Brain microvascular endothelial cell (primary cell): ENCODE results near the gene FGF12.

Source experiments
- DNase-seq: peaks from one replicate; pipeline ENCODE4 v3.0.0-alpha.2; 2020
- H3K27ac ChIP-seq: fragments of 250-450 bp; sonication (Bioruptor Pico); 2 replicates; pipeline ENCODE4 v1.5.1; 2020; ENCODE audit warnings: mild to moderate bottlenecking, moderate library complexity
- H3K27me3 ChIP-seq: fragments of 250-450 bp; sonication (Bioruptor Pico); replicated peaks from 2 replicates; pipeline ENCODE4 v1.5.1; 2020; ENCODE audit warnings: mild to moderate bottlenecking
- H3K36me3 ChIP-seq: fragments of 250-450 bp; sonication (Bioruptor Pico); replicated peaks from 2 replicates; pipeline ENCODE4 v1.5.1; 2020; ENCODE audit warnings: mild to moderate bottlenecking
- H3K4me3 ChIP-seq: 2 replicates; pipeline ENCODE4 v1.5.1; 2011; ENCODE audit warnings: low read depth, mild to moderate bottlenecking, control low read depth, low read length, moderate library complexity
- CTCF ChIP-seq: IDR thresholded peaks from 2 replicates; pipeline ENCODE4 v1.5.1; 2011; ENCODE audit warnings: low read depth, mild to moderate bottlenecking, moderate library complexity, low read length, control low read depth, inconsistent platforms; ENCODE audit errors: missing control alignments
- in situ Hi-C: cut with HindIII; loops from 2 replicates; pipeline ENCODE4 v1.10.0; 2017; ENCODE audit warnings: low sequenced_read_pairs, low pct_ligation_motif_present

Gene FGF12

GRCh38 chr3:192487033-192487432, 240.3 kb downstream of the FGF12 start:
- TF ChIP-seq CTCF = no peak
- Histone ChIP-seq H3K4me3 (no peak overlapping the region), H3K36me3 (no peaks in the 10 kb centered on the region), H3K27ac (no peak overlapping the region), H3K27me3 (no peaks in the 10 kb centered on the region)
- DNase-seq = no peak
- in situ Hi-C loops = no loop called here

- H3K4me3 ChIP-seq = no peak overlapping the region
- in situ Hi-C loops = no loop called here
- no peaks in the 10 kb centered on the region for H3K27me3 ChIP-seq
- H3K36me3 ChIP-seq = no peaks in the 10 kb centered on the region
- no peak overlapping the region for H3K27ac ChIP-seq
- TF ChIP-seq CTCF = no peak
- no peak for DNase-seq
Observed at GRCh38 chr3:192482809-192483208, 244.5 kb downstream of the FGF12 start.

- no peak for DNase-seq
- in situ Hi-C loops = no loop called here
- H3K4me3 ChIP-seq = no peak overlapping the region
- no peaks in the 10 kb centered on the region for H3K27me3 ChIP-seq
- no peak for TF ChIP-seq CTCF
- no peaks in the 10 kb centered on the region for H3K36me3 ChIP-seq
- H3K27ac ChIP-seq = no peak overlapping the region
Observed at GRCh38 chr3:192482391-192482790, 244.9 kb downstream of the FGF12 start.

GRCh38 chr3:192481638-192482037, 245.7 kb downstream of the FGF12 start:
- no peaks in the 10 kb centered on the region for H3K27me3 ChIP-seq
- no peaks in the 10 kb centered on the region for H3K36me3 ChIP-seq
- TF ChIP-seq CTCF = no peak
- no peak overlapping the region for H3K4me3 ChIP-seq
- in situ Hi-C loops = no loop called here
- no peak overlapping the region for H3K27ac ChIP-seq
- no peak for DNase-seq

GRCh38 chr3:192467230-192468140, 259.9 kb downstream of the FGF12 start:
- peak; percentile 47 for DNase-seq
- no peaks in the 10 kb centered on the region for H3K27me3 ChIP-seq
- peak; percentile 89 for TF ChIP-seq CTCF
- no peak overlapping the region for H3K27ac ChIP-seq
- H3K4me3 ChIP-seq = no peak overlapping the region
- in situ Hi-C loops = no loop called here
- H3K36me3 ChIP-seq = no peaks in the 10 kb centered on the region
